Upper lobe of left lung (tissue), 6 donors: ENCODE results near the gene MAP4K1. TPM values are rescaled to one million over a fixed set of nuclear protein-coding genes. Genes with fewer than 3 reads are reported as not detected.
A peak's percentile ranks its signal among the peaks of the same experiment; 100 is the strongest.

ENCODE experiments used
- ATAC-seq, 2 donors: fragments of 200-7000 bp; cut with Tn5 transposase; one replicate each; pipeline ENCODE4 v1.9.1; 2022; ENCODE audit warnings: mild to moderate bottlenecking in 2 of 2, moderate library complexity in 2 of 2; ENCODE audit not compliant: low FRiP score in 2 of 2
- DNase-seq, 2 donors: peaks; one replicate each; pipeline ENCODE4 v3.0.0-alpha.2; 2019 to 2020
- H3K27ac ChIP-seq, 4 donors: fragments of 200-600 bp; sonication (generic); one replicate each; pipeline ENCODE4 v1.5.1; 2016 to 2019
- H3K27me3 ChIP-seq, 4 donors: fragments of 200-600 bp; sonication (generic); one replicate each; pipeline ENCODE4 v1.5.1; 2017 to 2019
- H3K36me3 ChIP-seq, 4 donors: fragments of 200-600 bp; sonication (generic); one replicate each; pipeline ENCODE4 v1.5.1; 2016 to 2019
- H3K4me1 ChIP-seq, 4 donors: fragments of 200-600 bp; sonication (generic); one replicate each; pipeline ENCODE4 v1.5.1; 2018 to 2019
- H3K4me3 ChIP-seq, 4 donors: fragments of 200-600 bp; sonication (generic); one replicate each; pipeline ENCODE4 v1.5.1; 2017 to 2019; ENCODE audit warnings: mild to moderate bottlenecking in 2 of 4, moderate library complexity in 1 of 4
- H3K9me3 ChIP-seq, 4 donors: fragments of 200-600 bp; sonication (generic); one replicate each; pipeline ENCODE4 v1.5.1; 2018 to 2019
- EP300 ChIP-seq, 4 donors: sonication (generic); formaldehyde crosslinking; IDR thresholded peaks; one replicate each; pipeline ENCODE4 v1.5.1; 2017; ENCODE audit warnings: antibody characterized with exemption in 4 of 4, control low read depth in 2 of 4
- POLR2A ChIP-seq, 4 donors: fragments of 450-650 bp; IDR thresholded peaks; one replicate each; pipeline ENCODE4 v1.5.1; 2016 to 2017; ENCODE audit warnings: antibody characterized with exemption in 4 of 4, mild to moderate bottlenecking in 2 of 4
- POLR2AphosphoS5 ChIP-seq, 2 donors: sonication (generic); formaldehyde crosslinking; IDR thresholded peaks; one replicate each; pipeline ENCODE4 v1.5.1; 2017; ENCODE audit warnings: antibody characterized with exemption in 2 of 2
- WGBS, 2 donors: methylation state at CpG; one replicate each; pipeline ENCODE4 v1.1.5; 2017 to 2018; 5-methylcytosine and 5-hydroxymethylcytosine counted together
- total RNA-seq, 6 donors: library from RNA; depleted of rRNA in 4 of 6; stranded (reverse); fragments of >200 nt in 4 of 6; gene quantifications; one replicate each; pipeline versions ENCODE4 v1.1.0 to v1.2.1, GENCODE V29; 2016 to 2021
- TF ChIP-seq, protein P1 (sequence below), 6 experiments: fragments of 450-650 bp in 4 of 6; fragments of 200-600 bp in 2 of 6; sonication (generic) in 2 of 6; IDR thresholded peaks; one replicate each; pipeline ENCODE4 v1.5.1; 2016 to 2019; ENCODE audit warnings: antibody characterized with exemption in 6 of 6
- donor health status: DM: no; HTN: no; CAD: no; lungs with moderate emphysema.
- donor health status: DM: no; HTN: yes; CAD: no; lungs with severe emphysema.

MAP4K1 gene
- total RNA-seq, 6 donors from 2014 or later: 6.2 to 28.3 (median 9.9) TPM

DNA sequence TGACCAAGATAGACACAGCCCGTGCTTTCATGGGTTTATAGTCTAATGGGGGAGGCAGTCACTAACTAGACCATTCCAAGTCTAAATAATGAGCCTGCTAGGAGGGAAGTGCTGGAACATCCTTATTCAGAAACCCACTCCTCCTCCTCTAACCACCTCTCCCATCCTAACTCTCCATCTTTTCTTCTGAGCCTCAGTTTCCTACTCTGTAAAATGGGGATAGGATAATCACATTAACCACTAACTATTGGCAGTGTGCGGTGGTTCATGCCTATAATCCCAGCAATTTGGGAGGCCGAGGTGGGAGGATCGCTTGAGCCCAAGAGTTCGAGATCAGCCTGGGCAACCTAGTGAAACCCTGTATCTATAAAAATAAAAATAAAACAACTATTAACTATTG is 68.7 kb downstream of the MAP4K1 start:
- ATAC-seq: no peak
- H3K27ac ChIP-seq: no peak overlapping the region
- no peak for DNase-seq
- no peaks in the 10 kb centered on the region for H3K36me3 ChIP-seq
- peaks cover 8% of the 10 kb centered on the region in 4 donors for H3K4me1 ChIP-seq
- TF ChIP-seq POLR2A (IDR thresholded peaks at IDR 0.05) (no peak), EP300 (IDR thresholded peaks at IDR 0.05) (no peak), POLR2AphosphoS5 (IDR thresholded peaks at IDR 0.05) (no peak)
- TF ChIP-seq, protein P1, sequence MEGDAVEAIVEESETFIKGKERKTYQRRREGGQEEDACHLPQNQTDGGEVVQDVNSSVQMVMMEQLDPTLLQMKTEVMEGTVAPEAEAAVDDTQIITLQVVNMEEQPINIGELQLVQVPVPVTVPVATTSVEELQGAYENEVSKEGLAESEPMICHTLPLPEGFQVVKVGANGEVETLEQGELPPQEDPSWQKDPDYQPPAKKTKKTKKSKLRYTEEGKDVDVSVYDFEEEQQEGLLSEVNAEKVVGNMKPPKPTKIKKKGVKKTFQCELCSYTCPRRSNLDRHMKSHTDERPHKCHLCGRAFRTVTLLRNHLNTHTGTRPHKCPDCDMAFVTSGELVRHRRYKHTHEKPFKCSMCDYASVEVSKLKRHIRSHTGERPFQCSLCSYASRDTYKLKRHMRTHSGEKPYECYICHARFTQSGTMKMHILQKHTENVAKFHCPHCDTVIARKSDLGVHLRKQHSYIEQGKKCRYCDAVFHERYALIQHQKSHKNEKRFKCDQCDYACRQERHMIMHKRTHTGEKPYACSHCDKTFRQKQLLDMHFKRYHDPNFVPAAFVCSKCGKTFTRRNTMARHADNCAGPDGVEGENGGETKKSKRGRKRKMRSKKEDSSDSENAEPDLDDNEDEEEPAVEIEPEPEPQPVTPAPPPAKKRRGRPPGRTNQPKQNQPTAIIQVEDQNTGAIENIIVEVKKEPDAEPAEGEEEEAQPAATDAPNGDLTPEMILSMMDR (IDR thresholded peaks at IDR 0.05): no peak
- 90 to 96% methylated on average over 5 of the region's 5 CpGs for WGBS, 2 donors
- H3K4me3 ChIP-seq: no peak overlapping the region
- no peaks in the 10 kb centered on the region for H3K27me3 ChIP-seq
- no peaks in the 10 kb centered on the region for H3K9me3 ChIP-seq

DNA sequence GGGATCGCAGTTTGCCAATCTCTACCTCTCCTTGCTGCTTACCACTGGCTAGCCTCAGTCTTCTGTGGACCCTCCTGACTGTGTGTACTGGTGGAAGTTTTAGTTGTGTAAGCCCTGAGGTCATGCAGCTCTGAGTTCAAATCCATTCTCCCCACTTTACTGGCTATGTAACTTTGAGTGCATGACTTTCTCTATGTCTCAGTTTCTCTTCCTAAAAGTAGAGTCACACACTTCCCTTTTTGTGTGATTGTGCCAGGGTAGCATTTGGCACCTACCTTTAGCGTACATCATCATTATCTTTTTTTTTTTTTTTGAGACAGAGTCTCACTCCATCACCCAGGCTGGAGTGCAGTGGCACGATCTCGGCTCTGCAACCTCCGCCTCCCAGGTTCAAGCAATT is 70.3 kb downstream of the MAP4K1 start:
- Histone ChIP-seq H3K4me1 (peaks cover 8 to 13% (median 9%) of the 10 kb centered on the region in 4 donors), H3K4me3 (no peak overlapping the region), H3K27ac (no peak overlapping the region), H3K27me3 (no peaks in the 10 kb centered on the region), H3K36me3 (no peaks in the 10 kb centered on the region), H3K9me3 (no peaks in the 10 kb centered on the region)
- ATAC-seq: no peak
- no peak for DNase-seq
- no peak for TF ChIP-seq EP300 (IDR thresholded peaks at IDR 0.05)
- no peak for TF ChIP-seq POLR2AphosphoS5 (IDR thresholded peaks at IDR 0.05)
- TF ChIP-seq, protein P1 (IDR thresholded peaks at IDR 0.05): no peak
- TF ChIP-seq POLR2A (IDR thresholded peaks at IDR 0.05): no peak
- WGBS, 2 donors: 84 to 95% methylated on average over 3 to 5 of the region's 5 CpGs

DNA sequence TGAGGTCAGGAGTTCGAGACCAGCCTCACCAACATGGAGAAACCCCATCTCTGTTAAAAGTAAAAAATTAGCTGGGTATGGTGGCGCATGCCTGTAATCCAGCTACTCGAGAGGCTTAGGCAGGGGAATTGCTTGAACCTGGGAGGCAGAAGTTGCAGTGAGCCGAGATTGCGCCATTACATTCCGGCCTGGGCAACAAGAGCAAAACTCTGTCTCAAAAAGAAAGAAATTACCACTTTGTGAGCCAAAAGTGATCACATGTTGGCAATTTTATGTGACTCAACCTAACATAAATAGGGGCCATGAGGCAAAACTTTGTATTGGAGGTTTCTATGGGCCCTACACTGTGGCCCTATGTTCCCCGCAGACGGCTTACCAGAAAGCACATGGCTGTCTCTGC is 72.2 kb downstream of the MAP4K1 start:
- Histone ChIP-seq H3K9me3 (no peaks in the 10 kb centered on the region), H3K36me3 (no peaks in the 10 kb centered on the region), H3K4me1 (peaks cover 8 to 13% (median 9%) of the 10 kb centered on the region in 4 donors), H3K4me3 (no peak overlapping the region), H3K27ac (no peak overlapping the region), H3K27me3 (no peaks in the 10 kb centered on the region)
- DNase-seq (no peak), ATAC-seq (no peak)
- TF ChIP-seq, protein P1 (IDR thresholded peaks at IDR 0.05): no peak
- TF ChIP-seq EP300 (IDR thresholded peaks at IDR 0.05) (no peak), POLR2A (IDR thresholded peaks at IDR 0.05) (no peak), POLR2AphosphoS5 (IDR thresholded peaks at IDR 0.05) (no peak)
- 93 to 96% methylated on average over 8 of the region's 8 CpGs for WGBS, 2 donors

DNA sequence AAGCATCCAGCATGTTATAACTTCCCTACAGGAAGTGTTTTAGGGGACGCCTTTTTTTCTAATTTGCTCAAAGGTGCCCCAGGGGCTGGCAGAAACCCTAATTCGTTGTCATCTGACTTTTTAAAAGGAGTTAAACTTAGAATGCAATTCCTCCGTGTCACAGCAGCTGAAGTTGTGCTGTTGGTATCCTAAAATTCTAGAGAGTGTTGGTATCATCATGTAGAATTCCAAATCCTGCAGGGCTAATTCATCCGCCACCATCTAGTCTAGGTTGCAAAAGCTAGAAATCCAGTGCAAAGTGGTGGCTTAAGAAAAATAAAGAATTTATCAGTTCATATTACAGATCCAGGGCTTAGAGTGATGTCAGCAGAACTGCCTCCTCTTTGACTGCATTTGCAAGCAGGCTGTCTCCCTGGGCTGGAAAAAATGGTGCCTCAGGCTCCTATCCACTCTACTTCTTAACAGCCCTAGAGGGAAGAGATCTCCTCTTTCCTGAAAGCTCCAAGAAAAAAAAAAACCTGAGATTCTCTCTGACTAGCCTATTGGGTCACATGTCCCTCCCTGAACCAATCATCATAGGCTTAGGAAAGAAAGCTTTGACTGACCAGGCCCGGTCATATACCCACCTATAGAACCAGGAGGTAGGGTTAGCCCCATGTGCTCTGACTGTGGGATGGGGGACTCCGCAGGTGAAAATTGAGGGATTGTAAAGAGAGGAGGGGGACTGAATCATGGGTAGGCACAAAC is 73.0 kb downstream of the MAP4K1 start:
- 40 to 42% methylated on average over 6 of the region's 6 CpGs for WGBS, 2 donors
- Histone ChIP-seq H3K27me3 (no peaks in the 10 kb centered on the region), H3K4me1 (peaks cover 8 to 13% (median 9%) of the 10 kb centered on the region in 4 donors), H3K27ac (peak overlapping the region in 1 of 4 donors; percentile 57), H3K36me3 (no peaks in the 10 kb centered on the region), H3K9me3 (no peaks in the 10 kb centered on the region), H3K4me3 (peak overlapping the region in 1 of 4 donors; percentile 32)
- TF ChIP-seq EP300 (IDR thresholded peaks at IDR 0.05): no peak
- TF ChIP-seq, protein P1 (IDR thresholded peaks at IDR 0.05): peak in 2 of 6 experiments; percentile 10 to 43
- peak in 1 of 2 donors; percentile 43 for ATAC-seq
- no peak for DNase-seq
